Activated naive CD8-positive, alpha-beta T cell treated with anti-CD3 and anti-CD28 coated beads for 36 hours (primary cell): ENCODE measurements around the gene FOXN4. TPM values are rescaled to one million over a fixed set of nuclear protein-coding genes. Genes with fewer than 3 reads are reported as not detected.

ENCODE experiments used
- DNase-seq: peaks from one replicate; pipeline ENCODE4 v3.0.0; 2021
- H3K27ac Mint-ChIP-seq: one replicate; pipeline ENCODE4 v1.8.0; 2022; ENCODE audit warnings: mild to moderate bottlenecking, moderate library complexity, mixed read lengths
- H3K27me3 Mint-ChIP-seq: one replicate; pipeline ENCODE4 v1.8.0; 2022; ENCODE audit warnings: mild to moderate bottlenecking, mixed read lengths
- H3K36me3 Mint-ChIP-seq: one replicate; pipeline ENCODE4 v1.8.0; 2021; ENCODE audit warnings: mild to moderate bottlenecking, mixed read lengths
- H3K4me1 Mint-ChIP-seq: one replicate; pipeline ENCODE4 v1.8.0; 2021; ENCODE audit warnings: mixed read lengths
- H3K4me3 Mint-ChIP-seq: one replicate; pipeline ENCODE4 v1.8.0; 2022; ENCODE audit warnings: mild to moderate bottlenecking, moderate library complexity, mixed read lengths
- H3K9me3 Mint-ChIP-seq: one replicate; pipeline ENCODE4 v1.8.0; 2022; ENCODE audit warnings: mixed read lengths
- total RNA-seq, 2 experiments: library from RNA; stranded (reverse); gene quantifications; one replicate each; pipeline ENCODE4 v1.2.3, GENCODE V29; 2021

The FOXN4 gene
- not detected for total RNA-seq

GRCh38 chr12:109308534-109309380, at the start of gene FOXN4:
Gene FOXN4, minus strand, starts transcription at chr12:109309284. Its CDS starts 963 bp downstream, at chr12:109308321.
- Mint-ChIP-seq H3K4me1 (peaks cover 12% of the 10 kb centered on the region), H3K9me3 (no peaks in the 10 kb centered on the region), H3K4me3 (peak within 1 kb of the TSS; percentile 84), H3K27me3 (peaks cover 79% of the 10 kb centered on the region), H3K36me3 (no peaks in the 10 kb centered on the region), H3K27ac (no peak within 1 kb of the TSS)
- DNase-seq = peak; percentile 3

- H3K27ac Mint-ChIP-seq = no peak overlapping the region
- peak overlapping the region; percentile 34 for H3K4me3 Mint-ChIP-seq
- H3K4me1 Mint-ChIP-seq = no peaks in the 10 kb centered on the region
- peak; percentile 1 for DNase-seq
- H3K27me3 Mint-ChIP-seq = peaks cover 31% of the 10 kb centered on the region
- H3K9me3 Mint-ChIP-seq = no peaks in the 10 kb centered on the region
- H3K36me3 Mint-ChIP-seq = no peaks in the 10 kb centered on the region
Measured at GRCh38 chr12:109358154-109358869, 49.2 kb upstream of the FOXN4 start.

GRCh38 chr12:109357032-109357431, 47.9 kb upstream of the FOXN4 start:
- H3K27ac Mint-ChIP-seq = no peak overlapping the region
- H3K9me3 Mint-ChIP-seq = no peaks in the 10 kb centered on the region
- H3K27me3 Mint-ChIP-seq = peaks cover 37% of the 10 kb centered on the region
- H3K36me3 Mint-ChIP-seq = no peaks in the 10 kb centered on the region
- no peak overlapping the region for H3K4me3 Mint-ChIP-seq
- DNase-seq = no peak
- no peaks in the 10 kb centered on the region for H3K4me1 Mint-ChIP-seq

GRCh38 chr12:109356577-109356976, 47.5 kb upstream of the FOXN4 start:
- no peak for DNase-seq
- Mint-ChIP-seq H3K27ac (no peak overlapping the region), H3K9me3 (no peaks in the 10 kb centered on the region), H3K4me1 (no peaks in the 10 kb centered on the region), H3K4me3 (no peak overlapping the region), H3K36me3 (no peaks in the 10 kb centered on the region), H3K27me3 (peaks cover 40% of the 10 kb centered on the region)

- Mint-ChIP-seq H3K9me3 (no peaks in the 10 kb centered on the region), H3K4me1 (no peaks in the 10 kb centered on the region), H3K27ac (no peak overlapping the region), H3K27me3 (peaks cover 32% of the 10 kb centered on the region), H3K36me3 (no peaks in the 10 kb centered on the region), H3K4me3 (no peak overlapping the region)
- DNase-seq = no peak
Measured at GRCh38 chr12:109352184-109352583, 43.1 kb upstream of the FOXN4 start.

GRCh38 chr12:109347589-109347988, 38.5 kb upstream of the FOXN4 start, which contains the start of gene MYO1H:
Gene MYO1H, plus strand, starts transcription at chr12:109347900. Its CDS starts 61 bp downstream, at chr12:109347961.
- Mint-ChIP-seq H3K27ac (no peak within 1 kb of the TSS), H3K4me3 (no peak within 1 kb of the TSS), H3K4me1 (no peaks in the 10 kb centered on the region), H3K27me3 (peaks cover 19% of the 10 kb centered on the region), H3K36me3 (no peaks in the 10 kb centered on the region), H3K9me3 (peaks cover 1% of the 10 kb centered on the region)
- no peak for DNase-seq

- Mint-ChIP-seq H3K36me3 (no peaks in the 10 kb centered on the region), H3K9me3 (peaks cover 1% of the 10 kb centered on the region), H3K4me1 (no peaks in the 10 kb centered on the region), H3K27ac (no peak overlapping the region), H3K27me3 (peaks cover 12% of the 10 kb centered on the region), H3K4me3 (no peak overlapping the region)
- no peak for DNase-seq
Measured at GRCh38 chr12:109346920-109347319, 37.8 kb upstream of the FOXN4 start.

GRCh38 chr12:109345428-109345827, 36.3 kb upstream of the FOXN4 start:
- Mint-ChIP-seq H3K27ac (no peak overlapping the region), H3K36me3 (no peaks in the 10 kb centered on the region), H3K4me3 (no peak overlapping the region), H3K27me3 (peaks cover 4% of the 10 kb centered on the region), H3K9me3 (peaks cover 1% of the 10 kb centered on the region), H3K4me1 (no peaks in the 10 kb centered on the region)
- DNase-seq = no peak

GRCh38 chr12:109343677-109344076, 34.6 kb upstream of the FOXN4 start:
- Mint-ChIP-seq H3K36me3 (no peaks in the 10 kb centered on the region), H3K4me3 (no peak overlapping the region), H3K9me3 (peaks cover 1% of the 10 kb centered on the region), H3K27ac (no peak overlapping the region), H3K27me3 (peaks cover 4% of the 10 kb centered on the region), H3K4me1 (no peaks in the 10 kb centered on the region)
- no peak for DNase-seq

GRCh38 chr12:109336593-109336992, 27.5 kb upstream of the FOXN4 start:
- no peak for DNase-seq
- Mint-ChIP-seq H3K27ac (no peak overlapping the region), H3K4me3 (no peak overlapping the region), H3K4me1 (no peaks in the 10 kb centered on the region), H3K9me3 (no peaks in the 10 kb centered on the region), H3K36me3 (no peaks in the 10 kb centered on the region), H3K27me3 (peaks cover 10% of the 10 kb centered on the region)

- no peaks in the 10 kb centered on the region for H3K9me3 Mint-ChIP-seq
- no peaks in the 10 kb centered on the region for H3K4me1 Mint-ChIP-seq
- peaks cover 10% of the 10 kb centered on the region for H3K27me3 Mint-ChIP-seq
- no peak overlapping the region for H3K4me3 Mint-ChIP-seq
- no peaks in the 10 kb centered on the region for H3K36me3 Mint-ChIP-seq
- no peak overlapping the region for H3K27ac Mint-ChIP-seq
- no peak for DNase-seq
Measured at GRCh38 chr12:109334887-109335286, 25.8 kb upstream of the FOXN4 start.

- no peak for DNase-seq
- no peaks in the 10 kb centered on the region for H3K4me1 Mint-ChIP-seq
- H3K27ac Mint-ChIP-seq = no peak overlapping the region
- no peaks in the 10 kb centered on the region for H3K9me3 Mint-ChIP-seq
- H3K36me3 Mint-ChIP-seq = no peaks in the 10 kb centered on the region
- peaks cover 5% of the 10 kb centered on the region for H3K27me3 Mint-ChIP-seq
- H3K4me3 Mint-ChIP-seq = no peak overlapping the region
Measured at GRCh38 chr12:109331301-109331952, 22.3 kb upstream of the FOXN4 start.

GRCh38 chr12:109330282-109331230, 21.5 kb upstream of the FOXN4 start:
- H3K4me3 Mint-ChIP-seq = no peak overlapping the region
- H3K9me3 Mint-ChIP-seq = no peaks in the 10 kb centered on the region
- no peaks in the 10 kb centered on the region for H3K4me1 Mint-ChIP-seq
- no peak overlapping the region for H3K27ac Mint-ChIP-seq
- H3K27me3 Mint-ChIP-seq = no peaks in the 10 kb centered on the region
- no peak for DNase-seq
- H3K36me3 Mint-ChIP-seq = no peaks in the 10 kb centered on the region

GRCh38 chr12:109329686-109330085, 20.6 kb upstream of the FOXN4 start:
- no peaks in the 10 kb centered on the region for H3K27me3 Mint-ChIP-seq
- H3K4me3 Mint-ChIP-seq = no peak overlapping the region
- no peaks in the 10 kb centered on the region for H3K36me3 Mint-ChIP-seq
- H3K4me1 Mint-ChIP-seq = no peaks in the 10 kb centered on the region
- no peak overlapping the region for H3K27ac Mint-ChIP-seq
- H3K9me3 Mint-ChIP-seq = no peaks in the 10 kb centered on the region
- no peak for DNase-seq
